Measurements from ENCODE around the gene POLR2J.

The POLR2J gene

DNA sequence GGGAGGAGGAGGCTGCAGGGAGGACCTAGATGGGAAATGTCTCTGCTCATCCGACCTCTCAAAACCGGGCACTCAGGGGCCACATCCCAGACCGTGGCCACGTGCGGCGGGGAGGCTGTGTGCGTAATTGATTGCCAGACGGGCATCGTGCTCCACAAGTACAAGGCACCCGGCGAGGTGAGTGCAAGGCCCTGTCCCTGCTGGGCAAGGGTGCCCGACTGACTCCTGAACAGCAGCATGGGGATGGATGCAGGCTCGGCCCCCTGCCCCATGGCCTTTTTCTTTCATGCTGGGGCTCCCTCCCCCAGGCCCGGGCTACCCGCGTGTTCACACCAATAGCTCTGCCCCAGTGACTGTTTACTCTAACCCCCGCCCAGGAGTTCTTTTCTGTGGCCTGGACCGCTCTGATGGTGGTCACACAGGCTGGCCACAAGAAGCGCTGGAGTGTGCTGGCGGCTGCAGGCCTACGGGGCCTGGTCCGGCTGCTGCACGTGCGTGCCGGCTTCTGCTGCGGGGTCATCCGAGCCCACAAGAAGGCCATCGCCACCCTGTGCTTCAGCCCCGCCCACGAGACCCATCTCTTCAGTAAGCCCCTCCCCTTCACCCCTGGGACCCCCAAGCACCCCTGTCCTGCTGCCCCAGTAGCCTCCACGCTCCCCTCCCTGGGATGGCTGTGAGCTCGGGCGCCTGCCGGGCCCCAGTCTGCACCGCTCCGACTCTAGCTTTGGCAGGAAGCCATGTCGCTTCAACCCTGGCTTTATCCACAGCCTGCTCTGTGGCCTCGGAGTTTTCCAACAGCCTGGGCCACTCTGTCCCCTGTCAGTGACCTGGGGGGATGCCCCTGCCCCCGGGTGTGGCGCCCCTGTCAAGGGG is 10.0 kb downstream of the POLR2J start:
- TF ChIP-seq, protein P1, sequence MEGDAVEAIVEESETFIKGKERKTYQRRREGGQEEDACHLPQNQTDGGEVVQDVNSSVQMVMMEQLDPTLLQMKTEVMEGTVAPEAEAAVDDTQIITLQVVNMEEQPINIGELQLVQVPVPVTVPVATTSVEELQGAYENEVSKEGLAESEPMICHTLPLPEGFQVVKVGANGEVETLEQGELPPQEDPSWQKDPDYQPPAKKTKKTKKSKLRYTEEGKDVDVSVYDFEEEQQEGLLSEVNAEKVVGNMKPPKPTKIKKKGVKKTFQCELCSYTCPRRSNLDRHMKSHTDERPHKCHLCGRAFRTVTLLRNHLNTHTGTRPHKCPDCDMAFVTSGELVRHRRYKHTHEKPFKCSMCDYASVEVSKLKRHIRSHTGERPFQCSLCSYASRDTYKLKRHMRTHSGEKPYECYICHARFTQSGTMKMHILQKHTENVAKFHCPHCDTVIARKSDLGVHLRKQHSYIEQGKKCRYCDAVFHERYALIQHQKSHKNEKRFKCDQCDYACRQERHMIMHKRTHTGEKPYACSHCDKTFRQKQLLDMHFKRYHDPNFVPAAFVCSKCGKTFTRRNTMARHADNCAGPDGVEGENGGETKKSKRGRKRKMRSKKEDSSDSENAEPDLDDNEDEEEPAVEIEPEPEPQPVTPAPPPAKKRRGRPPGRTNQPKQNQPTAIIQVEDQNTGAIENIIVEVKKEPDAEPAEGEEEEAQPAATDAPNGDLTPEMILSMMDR (IDR thresholded peaks at IDR 0.05; ENCODE audit: low read depth, low read length, missing control alignments), result no peak
- DNase-seq (ENCODE audit: extremely low read depth, low read depth), result no peak
- no peak overlapping the region for H3K4me3 ChIP-seq (replicated peaks; ENCODE audit: low read depth, low read length)

DNA sequence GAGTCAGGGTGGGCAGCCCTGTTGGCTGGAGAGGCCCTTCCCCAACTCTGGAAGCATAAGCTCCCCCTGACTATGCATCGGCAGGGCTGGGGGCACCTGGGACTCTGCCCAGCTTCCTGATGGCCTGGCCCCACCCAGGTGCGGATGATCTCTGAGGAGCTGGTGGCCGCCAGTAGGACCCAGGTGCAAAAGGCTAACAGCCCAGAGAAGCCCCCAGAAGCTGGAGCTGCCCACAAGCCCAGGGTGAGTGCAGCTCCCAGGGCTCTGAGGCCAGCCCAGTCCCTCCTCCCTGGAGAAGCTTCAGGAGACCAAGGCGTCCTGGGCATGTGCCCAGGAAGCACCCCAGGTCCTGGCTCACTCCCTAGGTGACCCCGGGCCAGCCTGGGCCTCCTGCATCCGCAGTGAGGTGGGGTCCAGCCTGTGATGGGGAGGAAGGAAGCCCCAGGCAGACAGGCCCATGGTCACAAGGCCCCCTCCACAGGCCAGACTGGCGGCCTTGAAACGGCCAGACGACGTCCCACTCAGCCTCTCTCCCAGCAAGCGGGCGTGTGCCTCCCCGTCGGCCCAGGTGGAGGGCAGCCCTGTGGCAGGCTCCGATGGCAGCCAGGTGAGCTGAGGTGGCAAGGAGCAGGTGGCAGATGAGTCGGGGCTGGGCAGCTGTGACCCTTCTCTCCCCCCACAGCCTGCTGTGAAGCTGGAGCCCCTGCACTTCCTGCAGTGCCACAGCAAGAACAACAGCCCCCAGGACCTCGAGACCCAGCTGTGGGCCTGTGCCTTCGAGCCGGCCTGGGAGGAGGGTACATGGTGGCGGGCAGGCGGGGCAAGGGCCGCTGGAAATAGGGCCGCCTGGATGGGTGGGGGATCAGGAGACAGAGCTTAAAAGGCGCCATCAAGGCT is 10.9 kb downstream of the POLR2J start:
- TF ChIP-seq, protein P1 (IDR thresholded peaks at IDR 0.05; ENCODE audit: low read depth, low read length, missing control alignments), result no peak
- DNase-seq (ENCODE audit: extremely low read depth, low read depth), result no peak
- H3K4me3 ChIP-seq (replicated peaks; ENCODE audit: low read depth, low read length), result no peak overlapping the region

DNA sequence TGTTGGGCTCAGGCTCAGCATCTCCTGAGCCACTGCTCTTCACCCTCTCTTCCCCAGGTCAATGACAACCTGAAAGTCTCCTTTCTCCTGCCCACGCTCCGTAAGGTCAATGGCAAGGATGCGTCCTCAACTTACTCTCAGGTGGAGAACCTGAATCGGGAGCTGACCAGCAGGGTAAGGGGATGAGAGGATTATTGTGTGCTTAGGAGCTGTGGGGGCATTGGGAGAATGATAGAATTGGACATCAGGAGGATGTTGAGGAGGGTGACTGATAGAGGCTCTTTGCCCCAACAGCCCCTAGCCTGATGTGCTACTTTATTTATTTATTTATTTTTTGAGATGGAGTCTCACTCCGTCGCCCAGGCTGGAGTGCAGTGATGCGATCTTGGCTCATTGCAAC is 12.6 kb downstream of the POLR2J start:
- TF ChIP-seq, protein P1 (IDR thresholded peaks at IDR 0.05; ENCODE audit: low read depth, low read length, missing control alignments), result no peak
- peak overlapping the region; percentile 100 for H3K4me3 ChIP-seq (replicated peaks; ENCODE audit: low read depth, low read length)
- no peak for DNase-seq (ENCODE audit: extremely low read depth, low read depth)

DNA sequence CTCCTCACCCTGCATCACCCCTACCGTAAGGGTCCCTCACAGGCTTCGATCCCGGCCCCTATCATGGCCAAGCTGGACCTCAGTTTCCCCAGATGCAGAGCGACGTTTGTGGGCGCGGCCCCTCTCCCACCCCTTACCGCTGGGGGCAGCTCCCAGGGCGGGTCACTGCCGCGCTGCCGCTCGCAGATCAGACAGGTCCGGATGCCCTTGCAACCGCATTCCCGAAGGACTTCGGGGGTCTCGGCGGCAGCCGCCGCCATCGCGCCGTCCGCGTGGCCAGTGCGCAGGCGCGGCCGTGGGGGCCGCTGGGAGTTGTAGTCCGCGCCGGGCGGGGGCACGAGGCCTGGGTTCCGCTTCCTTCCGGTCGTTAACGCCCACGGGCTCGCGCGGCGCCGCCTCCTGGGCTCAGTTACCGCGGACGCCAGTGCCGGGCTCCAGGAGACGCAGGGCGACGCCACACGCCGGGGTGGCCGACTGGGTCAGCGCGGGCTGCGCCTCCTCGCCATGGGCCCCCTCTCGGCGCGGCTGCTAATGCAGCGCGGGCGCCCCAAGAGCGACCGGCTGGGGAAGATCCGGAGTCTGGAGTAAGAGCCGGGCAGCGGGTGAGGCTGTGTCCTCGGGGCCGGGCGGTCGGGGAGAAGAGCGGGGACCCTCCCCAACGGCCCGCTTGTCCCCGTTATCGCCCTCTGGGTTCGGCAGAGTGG is 14.0 kb downstream of the POLR2J start, which contains the start of the genes ALKBH4 and LRWD1:
ALKBH4 (minus strand) TSS at position 287 of the 704 bp plus-strand sequence; CDS start at position 260, 27 bp downstream.
LRWD1 (plus strand) TSS at position 408 of the 704 bp plus-strand sequence; CDS start at position 505, 97 bp downstream.
- peak within 1 kb of the TSS; percentile 100 for H3K4me3 ChIP-seq (replicated peaks; ENCODE audit: low read depth, low read length)
- peak; percentile 69 for DNase-seq (ENCODE audit: extremely low read depth, low read depth)
- TF ChIP-seq, protein P1 (IDR thresholded peaks at IDR 0.05; ENCODE audit: low read depth, low read length, missing control alignments), result no peak

DNA sequence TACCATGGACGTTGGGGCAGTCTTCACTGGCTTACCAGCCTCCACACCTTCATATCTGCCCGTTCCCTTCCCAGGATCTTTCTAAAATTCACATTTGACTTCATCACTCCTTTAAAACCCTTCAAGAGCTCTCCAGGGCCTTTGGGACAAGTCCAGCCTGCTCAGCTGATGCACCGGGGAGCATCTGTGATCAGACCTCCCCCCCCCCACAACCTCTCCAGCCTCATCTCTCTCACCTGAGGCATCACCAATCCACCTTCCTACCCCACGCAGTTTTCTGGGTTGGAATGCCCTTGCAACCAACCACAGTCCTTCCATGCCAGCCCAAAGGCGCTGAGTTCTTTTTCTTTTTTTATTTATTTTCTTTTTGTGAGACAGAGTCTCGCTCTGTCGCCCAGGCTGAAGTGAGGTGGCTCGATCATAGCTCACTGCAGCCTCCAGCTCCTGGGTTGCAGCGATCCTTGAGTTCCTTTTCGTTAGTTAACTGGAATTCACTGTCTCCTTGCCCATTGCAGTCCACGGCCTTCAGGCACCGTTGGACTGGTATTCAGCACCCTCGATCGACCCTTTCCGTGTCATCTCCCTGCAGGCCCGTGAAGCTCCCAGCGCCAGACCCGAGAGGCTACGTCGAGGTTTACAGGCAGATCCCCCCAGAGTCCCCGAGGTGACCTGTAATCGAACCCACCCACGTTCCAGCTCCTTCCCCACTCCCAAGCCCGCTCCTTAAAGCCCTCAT is 14.7 kb downstream of the POLR2J start:
- no peak for DNase-seq (ENCODE audit: extremely low read depth, low read depth)
- TF ChIP-seq, protein P1 (IDR thresholded peaks at IDR 0.05; ENCODE audit: low read depth, low read length, missing control alignments), result no peak
- H3K4me3 ChIP-seq (replicated peaks; ENCODE audit: low read depth, low read length), result peak overlapping the region; percentile 100

Measured in HFF-Myc (cell line).